ENCODE data around the gene PLEKHH3. TPM values are rescaled to one million over a fixed set of nuclear protein-coding genes. Genes with fewer than 3 reads are reported as not detected.

Gene PLEKHH3
- total and polyA plus RNA-seq, 2 experiments from 2014 or later: 20.5 to 33.7 TPM

DNA sequence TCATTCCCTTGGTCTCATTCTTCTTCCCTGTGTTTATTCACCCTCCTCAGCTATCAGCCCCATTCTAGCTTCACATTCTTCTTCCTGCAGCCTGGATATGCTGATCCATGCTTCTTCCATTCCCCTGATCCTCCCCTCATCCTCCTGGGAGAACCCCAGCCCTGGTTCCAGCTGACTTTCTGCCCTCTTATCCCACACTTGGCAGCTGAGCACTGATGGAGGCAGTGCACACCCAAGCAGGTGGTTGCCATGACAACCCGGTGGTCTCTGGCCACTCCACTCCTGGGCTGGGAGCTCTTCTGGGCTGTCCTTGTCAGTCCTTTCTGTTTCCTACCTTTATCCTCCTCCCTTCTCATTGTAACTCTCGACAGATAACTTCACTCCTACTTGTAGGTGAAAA is 34.5 kb downstream of the PLEKHH3 start:
- 46% methylated on average over 2 of the region's 2 CpGs for WGBS (ENCODE audit: low lambda C conversion rate, missing lambda C conversion rate)
- TF ChIP-seq EZH2phosphoT487 (IDR thresholded peaks at IDR 0.05; ENCODE audit: low read depth, severe bottlenecking, unreplicated experiment) (no peak), EZH2 (IDR thresholded peaks at IDR 0.05; ENCODE audit: borderline replicate concordance) (no peak)
- TF ChIP-seq, protein P1, sequence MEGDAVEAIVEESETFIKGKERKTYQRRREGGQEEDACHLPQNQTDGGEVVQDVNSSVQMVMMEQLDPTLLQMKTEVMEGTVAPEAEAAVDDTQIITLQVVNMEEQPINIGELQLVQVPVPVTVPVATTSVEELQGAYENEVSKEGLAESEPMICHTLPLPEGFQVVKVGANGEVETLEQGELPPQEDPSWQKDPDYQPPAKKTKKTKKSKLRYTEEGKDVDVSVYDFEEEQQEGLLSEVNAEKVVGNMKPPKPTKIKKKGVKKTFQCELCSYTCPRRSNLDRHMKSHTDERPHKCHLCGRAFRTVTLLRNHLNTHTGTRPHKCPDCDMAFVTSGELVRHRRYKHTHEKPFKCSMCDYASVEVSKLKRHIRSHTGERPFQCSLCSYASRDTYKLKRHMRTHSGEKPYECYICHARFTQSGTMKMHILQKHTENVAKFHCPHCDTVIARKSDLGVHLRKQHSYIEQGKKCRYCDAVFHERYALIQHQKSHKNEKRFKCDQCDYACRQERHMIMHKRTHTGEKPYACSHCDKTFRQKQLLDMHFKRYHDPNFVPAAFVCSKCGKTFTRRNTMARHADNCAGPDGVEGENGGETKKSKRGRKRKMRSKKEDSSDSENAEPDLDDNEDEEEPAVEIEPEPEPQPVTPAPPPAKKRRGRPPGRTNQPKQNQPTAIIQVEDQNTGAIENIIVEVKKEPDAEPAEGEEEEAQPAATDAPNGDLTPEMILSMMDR (IDR thresholded peaks at IDR 0.05; ENCODE audit: poor library complexity): no peak
- H3K9me2 ChIP-seq (replicated peaks; ENCODE audit: insufficient read depth): no peaks in the 10 kb centered on the region
- no peak overlapping the region for H2AFZ ChIP-seq
- H3K4me3 ChIP-seq: no peak overlapping the region
- H4K20me1 ChIP-seq (ENCODE audit: insufficient read depth, poor library complexity, severe bottlenecking): no peaks in the 10 kb centered on the region
- no peaks in the 10 kb centered on the region for H3K27me3 ChIP-seq
- no peak overlapping the region for H3K4me2 ChIP-seq
- no peaks in the 10 kb centered on the region for H3K79me2 ChIP-seq
- DNase-seq (ENCODE audit: low spot score): no peak
- H3K27ac ChIP-seq: no peak overlapping the region
- no peaks in the 10 kb centered on the region for H3K36me3 ChIP-seq (replicated peaks; ENCODE audit: insufficient read depth, low read depth)
- no peaks in the 10 kb centered on the region for H3K9me3 ChIP-seq (ENCODE audit: low read depth)
- no peaks in the 10 kb centered on the region for H3K4me1 ChIP-seq (ENCODE audit: insufficient read depth)

DNA sequence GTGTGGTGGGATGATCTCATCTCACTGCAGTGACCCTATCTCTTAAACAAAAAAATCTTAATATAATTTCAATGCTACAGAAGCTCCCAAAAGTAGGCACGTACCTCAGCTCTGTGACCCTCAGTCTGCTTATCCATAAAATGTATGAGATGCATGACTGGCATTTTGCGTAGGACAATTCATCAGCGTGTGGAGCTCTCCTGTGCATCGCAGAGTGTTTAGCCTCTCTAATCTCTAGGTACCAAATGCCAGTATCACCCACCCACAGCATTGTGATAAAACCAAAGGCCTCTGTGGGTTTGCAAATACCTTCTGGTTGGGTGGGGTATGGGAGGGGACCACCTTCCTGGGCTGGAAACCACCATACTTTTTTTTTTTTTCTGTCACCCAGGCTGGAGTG is 36.7 kb downstream of the PLEKHH3 start:
- WGBS (ENCODE audit: low lambda C conversion rate, missing lambda C conversion rate): 92% methylated on average over 4 of the region's 4 CpGs
- TF ChIP-seq EZH2 (IDR thresholded peaks at IDR 0.05; ENCODE audit: borderline replicate concordance) (no peak), EZH2phosphoT487 (IDR thresholded peaks at IDR 0.05; ENCODE audit: low read depth, severe bottlenecking, unreplicated experiment) (no peak)
- TF ChIP-seq, protein P1 (IDR thresholded peaks at IDR 0.05; ENCODE audit: poor library complexity): no peak
- no peak overlapping the region for H3K27ac ChIP-seq
- no peak overlapping the region for H3K4me3 ChIP-seq
- no peaks in the 10 kb centered on the region for H4K20me1 ChIP-seq (ENCODE audit: insufficient read depth, poor library complexity, severe bottlenecking)
- DNase-seq (ENCODE audit: low spot score): no peak
- H3K9me2 ChIP-seq (replicated peaks; ENCODE audit: insufficient read depth): no peaks in the 10 kb centered on the region
- no peaks in the 10 kb centered on the region for H3K9me3 ChIP-seq (ENCODE audit: low read depth)
- no peaks in the 10 kb centered on the region for H3K36me3 ChIP-seq (replicated peaks; ENCODE audit: insufficient read depth, low read depth)
- H3K4me2 ChIP-seq: no peak overlapping the region
- no peaks in the 10 kb centered on the region for H3K27me3 ChIP-seq
- no peaks in the 10 kb centered on the region for H3K4me1 ChIP-seq (ENCODE audit: insufficient read depth)
- no peak overlapping the region for H2AFZ ChIP-seq
- H3K79me2 ChIP-seq: no peaks in the 10 kb centered on the region

DNA sequence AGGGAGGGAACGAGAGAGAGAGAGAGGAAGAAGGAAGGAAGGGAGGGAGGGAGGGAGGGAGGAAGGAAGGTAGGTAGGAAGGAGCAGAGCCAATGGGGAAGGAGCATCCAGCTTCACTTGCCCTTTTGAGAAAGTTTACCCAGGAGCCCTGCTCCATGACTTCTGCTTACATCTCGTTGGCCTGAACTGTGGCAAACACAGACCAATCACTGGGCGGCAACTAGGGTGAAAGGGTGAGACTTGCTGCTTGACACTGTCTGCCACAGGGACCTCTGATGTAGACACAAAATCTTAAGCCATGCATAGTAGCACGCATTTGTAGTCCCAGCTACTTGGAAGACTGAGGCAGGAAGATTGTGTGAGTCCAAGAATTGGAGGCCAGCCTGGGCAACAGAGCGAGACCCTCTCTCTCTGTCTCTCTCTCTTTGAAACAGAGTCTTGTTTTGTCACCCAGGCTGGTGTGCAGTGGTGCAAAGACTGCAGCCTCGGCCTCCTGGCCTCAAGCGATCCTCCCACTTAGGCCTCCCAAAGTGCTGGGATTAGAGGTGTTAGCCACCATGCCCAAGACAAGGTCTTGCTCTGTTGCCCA is 37.2 kb downstream of the PLEKHH3 start:
- H3K9me2 ChIP-seq (replicated peaks; ENCODE audit: insufficient read depth): no peaks in the 10 kb centered on the region
- no peaks in the 10 kb centered on the region for H3K4me1 ChIP-seq (ENCODE audit: insufficient read depth)
- TF ChIP-seq, protein P1 (IDR thresholded peaks at IDR 0.05; ENCODE audit: poor library complexity): no peak
- TF ChIP-seq EZH2 (IDR thresholded peaks at IDR 0.05; ENCODE audit: borderline replicate concordance): no peak
- TF ChIP-seq EZH2phosphoT487 (IDR thresholded peaks at IDR 0.05; ENCODE audit: low read depth, severe bottlenecking, unreplicated experiment): no peak
- H3K9me3 ChIP-seq (ENCODE audit: low read depth): no peaks in the 10 kb centered on the region
- no peak overlapping the region for H2AFZ ChIP-seq
- H3K4me2 ChIP-seq: no peak overlapping the region
- 84% methylated on average over 6 of the region's 7 CpGs for WGBS (ENCODE audit: low lambda C conversion rate, missing lambda C conversion rate)
- no peaks in the 10 kb centered on the region for H3K36me3 ChIP-seq (replicated peaks; ENCODE audit: insufficient read depth, low read depth)
- no peak for DNase-seq (ENCODE audit: low spot score)
- no peaks in the 10 kb centered on the region for H3K27me3 ChIP-seq
- H3K79me2 ChIP-seq: no peaks in the 10 kb centered on the region
- H3K4me3 ChIP-seq: no peak overlapping the region
- H3K27ac ChIP-seq: no peak overlapping the region
- H4K20me1 ChIP-seq (ENCODE audit: insufficient read depth, poor library complexity, severe bottlenecking): no peaks in the 10 kb centered on the region
